ENCODE results near the gene WSB1.
"Not testable (repeated sequence)": the region's sequence is repeated elsewhere in the genome, so short reads cannot be mapped to it uniquely, and the experiment has no call there.

Gene WSB1

DNA sequence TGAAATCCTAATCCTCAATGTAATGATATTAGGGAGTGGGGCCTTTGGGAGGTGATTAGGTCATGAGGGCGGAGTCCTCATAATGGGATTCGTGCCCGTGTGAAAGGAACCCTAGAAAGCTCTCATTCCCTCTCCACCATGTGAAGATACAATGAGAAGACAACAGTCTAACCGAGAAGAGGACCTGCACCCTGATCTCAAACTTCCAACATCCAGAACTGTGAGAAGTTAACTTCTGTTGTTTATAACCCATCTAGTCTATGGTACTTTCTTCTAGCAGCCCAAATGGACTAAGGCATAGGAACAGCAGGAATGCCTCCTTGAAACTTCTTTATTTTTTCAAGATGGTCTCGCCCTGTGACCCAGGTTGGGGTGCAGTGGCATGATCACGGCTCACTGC, 24.7 kb downstream of the WSB1 start:
- no peak for DNase-seq

DNA sequence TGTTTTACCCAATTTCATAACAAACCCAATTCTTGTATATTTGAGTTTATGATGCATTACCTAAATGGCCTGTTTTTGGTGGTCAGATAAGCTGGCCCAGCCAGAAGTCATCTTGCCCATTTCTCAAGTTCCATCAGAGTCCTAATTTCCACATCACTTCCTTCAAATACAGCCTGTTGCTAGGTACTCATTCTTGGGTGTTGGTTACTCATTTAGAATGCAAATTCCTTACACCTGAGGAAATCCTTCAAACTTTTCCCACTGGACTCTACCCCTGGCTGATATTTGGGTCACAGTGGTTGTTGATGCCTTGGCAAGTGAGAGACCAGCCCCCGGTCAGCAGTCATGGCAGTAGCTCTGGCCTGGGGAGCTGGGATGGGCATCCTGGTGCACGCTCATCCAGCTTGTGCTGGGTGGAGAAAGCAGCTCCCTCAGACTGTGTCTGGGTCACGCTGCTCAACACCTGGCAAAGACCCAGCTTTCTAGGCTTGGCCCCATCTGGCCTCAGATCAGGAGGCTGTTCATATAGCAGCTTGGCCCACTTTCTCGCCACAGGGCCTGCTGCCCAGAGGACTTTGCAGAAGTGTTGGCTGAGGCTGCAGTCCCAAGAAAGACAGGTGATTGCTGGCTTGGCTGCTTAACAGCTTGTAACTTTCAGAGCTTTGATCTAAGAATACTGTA, 25.8 kb downstream of the WSB1 start:
- no peak for DNase-seq

DNA sequence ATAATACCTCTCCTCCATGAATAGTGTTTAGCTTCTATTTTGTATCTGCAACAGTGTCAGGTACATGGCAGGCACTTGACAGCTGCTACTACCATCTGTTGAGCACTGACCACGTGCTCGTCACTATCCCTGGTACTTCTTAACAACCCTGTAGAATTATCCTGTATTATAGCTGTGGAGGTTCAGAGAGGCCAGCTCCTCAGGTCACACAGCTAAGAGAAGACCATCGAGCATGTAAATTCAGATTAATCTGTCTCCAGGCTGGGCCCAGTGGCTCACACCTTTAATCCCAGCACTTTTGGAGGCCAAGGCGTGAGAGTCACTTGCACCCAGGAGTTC, 26.3 kb downstream of the WSB1 start:
- DNase-seq: no peak

DNA sequence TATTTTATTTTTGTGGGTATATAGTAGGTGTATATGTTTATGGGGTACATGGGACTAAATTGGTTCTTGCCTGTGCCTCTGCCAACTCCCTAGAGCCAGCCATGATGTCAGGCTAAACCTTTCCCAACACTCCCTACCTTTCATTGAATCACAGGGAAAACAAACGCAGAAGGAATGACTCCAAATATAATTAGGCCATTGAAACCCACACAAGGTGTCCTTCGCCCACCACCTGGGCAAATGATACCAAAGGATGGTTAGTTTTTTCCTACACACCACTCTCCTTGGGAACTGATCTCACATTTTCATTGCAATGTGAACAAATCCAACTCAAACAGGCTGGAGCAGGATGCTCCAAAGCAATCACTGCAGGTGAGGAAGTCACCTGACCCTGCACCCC, 27.5 kb downstream of the WSB1 start:
- no peak for DNase-seq

DNA sequence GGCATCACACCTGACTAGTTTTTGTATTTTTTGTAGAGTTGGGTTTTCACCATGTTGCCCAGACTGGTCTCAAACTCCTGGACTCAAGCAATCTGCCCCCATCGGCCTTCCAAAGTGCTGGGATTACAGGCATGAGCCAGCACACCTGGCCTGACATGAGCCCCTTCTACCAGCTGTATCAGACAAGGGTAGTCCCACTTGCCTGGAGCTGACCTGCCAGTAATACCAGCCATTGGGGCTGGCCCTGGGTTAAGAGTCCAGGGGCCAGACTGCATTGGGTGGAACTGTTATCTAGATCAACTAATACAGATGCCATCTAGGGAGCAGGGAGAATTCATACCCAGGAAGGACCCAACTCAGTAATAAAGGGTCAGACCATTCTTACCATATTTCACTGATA, 28.1 kb downstream of the WSB1 start:
- no peak for DNase-seq

DNA sequence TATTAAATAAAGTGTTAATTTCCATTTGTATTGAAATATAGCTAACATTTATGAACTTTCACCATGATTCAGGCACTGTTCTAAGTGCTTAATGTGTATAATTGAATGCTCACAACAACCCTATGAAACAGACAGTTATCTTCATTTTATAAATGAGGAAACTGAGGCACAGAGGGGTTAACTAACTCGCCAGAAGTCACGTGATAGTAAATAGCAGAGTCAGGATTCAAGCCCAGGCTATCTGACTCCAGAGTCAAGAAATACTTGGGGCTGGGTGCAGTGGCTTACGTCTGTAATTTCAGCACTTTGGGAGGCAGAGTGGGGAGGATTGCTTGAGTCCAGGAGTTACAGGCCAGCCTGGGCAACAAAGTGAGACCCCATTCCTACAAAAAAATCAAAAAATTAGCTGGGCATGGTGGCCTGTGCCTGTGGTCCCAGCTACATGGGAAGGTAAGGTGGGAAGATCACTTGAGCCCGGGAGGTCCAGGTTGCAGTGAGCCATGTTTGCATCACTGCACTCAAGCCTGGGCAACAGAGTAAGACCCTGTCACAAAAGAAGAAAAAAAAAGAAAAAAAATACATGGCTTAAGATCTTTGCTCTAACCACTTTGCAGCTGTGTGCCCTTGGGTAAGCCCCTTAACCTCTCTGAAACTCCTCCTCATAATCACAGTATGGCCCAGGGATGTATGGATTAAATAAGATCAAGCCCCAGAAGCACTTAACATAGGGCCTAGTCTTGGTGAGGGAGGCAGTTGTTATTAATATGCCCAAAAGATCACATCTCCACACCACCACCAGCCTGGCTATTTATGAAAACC, 29.0 kb downstream of the WSB1 start:
- no peak for DNase-seq

DNA sequence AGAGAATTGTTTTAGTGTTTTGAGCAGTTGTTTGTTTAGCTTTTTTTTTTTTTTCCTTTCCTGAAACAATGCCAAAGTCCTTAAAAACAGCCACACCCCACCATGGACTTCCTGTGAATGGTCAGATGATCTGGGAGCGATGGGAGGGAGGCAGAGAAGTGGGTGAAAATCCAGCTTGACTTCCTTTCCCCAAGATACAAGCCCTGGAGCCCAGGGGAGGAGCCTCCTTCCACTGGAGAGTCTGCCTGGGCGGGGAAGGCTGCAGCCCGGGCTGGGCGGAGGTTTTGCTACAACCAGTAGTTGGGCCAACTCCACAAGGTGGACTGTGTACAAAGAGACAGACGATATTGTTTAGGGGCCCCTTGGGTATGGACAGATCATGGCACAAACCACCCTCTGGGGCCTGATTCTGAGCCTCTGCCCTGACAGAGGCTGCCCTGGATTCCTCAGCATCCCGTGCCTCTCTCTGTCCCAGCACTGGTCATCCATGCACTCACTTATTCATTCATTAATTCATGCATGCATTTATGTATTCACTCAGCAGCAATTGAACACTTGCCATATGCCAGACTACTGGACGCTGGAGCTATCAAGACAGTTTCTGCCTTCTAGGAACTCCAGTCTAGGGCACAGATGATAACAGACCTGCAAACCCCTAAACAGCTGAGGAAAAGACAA, 29.8 kb downstream of the WSB1 start:
- DNase-seq: no peak

DNA sequence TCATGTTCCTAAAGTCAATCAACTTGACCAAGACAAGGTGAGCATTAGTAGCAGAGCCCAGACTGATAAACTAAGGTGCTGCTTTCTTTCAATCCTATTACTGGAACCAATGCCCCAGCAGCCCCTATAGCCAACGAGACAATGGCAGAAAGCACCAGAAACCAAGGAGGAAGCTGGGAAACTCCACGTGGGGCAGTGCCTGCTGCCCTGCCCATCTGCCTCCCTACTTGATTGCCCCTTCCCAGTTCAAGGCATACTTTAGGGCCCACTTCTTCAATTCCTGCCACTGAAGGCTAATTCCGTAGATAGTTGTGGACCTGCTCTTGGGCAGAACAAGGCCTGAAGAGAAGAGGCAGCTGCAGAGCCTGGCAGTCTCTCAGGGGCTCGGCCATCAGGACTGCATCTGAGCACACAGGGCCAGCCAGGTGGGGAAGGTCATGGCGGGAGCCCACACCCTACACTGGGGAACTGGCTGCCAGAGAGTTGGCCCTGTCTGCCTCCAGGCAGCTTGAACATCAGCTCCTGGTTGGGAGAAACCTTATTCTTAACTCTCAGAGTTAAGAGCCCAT, 30.9 kb downstream of the WSB1 start:
- no peak for DNase-seq

DNA sequence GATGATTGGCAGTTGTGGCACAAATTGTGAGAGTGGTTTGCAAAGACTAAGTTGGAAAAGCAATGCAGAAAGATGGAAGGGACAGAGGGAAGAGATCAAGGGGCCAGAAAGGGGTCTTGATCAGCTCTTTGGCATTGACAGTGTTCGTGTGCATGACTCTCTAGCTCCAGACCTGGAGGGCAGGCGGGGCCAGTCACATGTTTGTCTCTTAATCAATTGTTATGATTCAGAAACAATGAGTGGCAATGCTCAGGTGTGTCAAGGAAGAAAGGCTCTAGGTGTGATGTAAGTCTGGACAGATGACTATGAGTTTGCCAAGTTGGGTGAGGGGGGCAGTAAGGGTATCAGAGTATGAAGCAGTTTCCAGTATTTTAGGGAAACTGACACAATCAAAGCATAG, 32.1 kb downstream of the WSB1 start:
- no peak for DNase-seq

DNA sequence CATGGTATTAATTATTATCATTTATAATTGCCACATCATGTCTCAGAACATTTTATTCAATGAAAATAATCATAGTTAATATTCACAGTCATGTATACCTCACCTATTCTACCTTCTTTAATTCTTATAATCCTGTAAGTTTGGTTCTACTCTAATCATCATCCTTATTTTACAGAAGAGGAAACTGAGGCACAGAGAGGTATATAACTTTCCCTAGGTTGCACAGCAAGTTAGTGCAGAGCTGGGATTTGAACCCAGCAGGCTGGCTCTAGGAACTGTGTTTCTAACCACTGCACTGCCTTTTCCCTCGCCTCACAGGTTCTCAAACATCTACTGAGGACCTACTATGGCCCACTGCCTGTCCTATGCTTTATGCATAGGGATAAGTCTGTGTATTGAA, 32.7 kb downstream of the WSB1 start:
- DNase-seq: no peak

DNA sequence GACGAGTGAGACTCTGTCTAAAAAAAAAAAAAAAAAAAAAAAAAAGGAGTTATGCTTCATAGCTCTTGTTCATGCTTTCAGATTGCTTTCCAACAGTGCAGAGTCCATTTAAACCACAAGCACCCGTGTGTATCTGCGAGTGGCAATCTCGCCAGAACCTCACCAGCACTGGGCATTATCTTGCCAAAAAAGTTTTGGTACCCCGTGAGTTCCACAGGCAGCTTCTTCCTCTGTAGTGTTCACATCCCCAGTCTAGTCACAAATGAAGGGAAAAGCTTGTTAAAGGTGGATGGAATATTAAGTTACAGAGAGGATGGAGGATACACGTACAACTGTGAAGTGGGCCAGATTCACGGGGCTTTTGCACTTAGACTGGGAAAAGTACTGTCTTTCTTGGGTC, 33.5 kb downstream of the WSB1 start:
- no peak for DNase-seq

DNA sequence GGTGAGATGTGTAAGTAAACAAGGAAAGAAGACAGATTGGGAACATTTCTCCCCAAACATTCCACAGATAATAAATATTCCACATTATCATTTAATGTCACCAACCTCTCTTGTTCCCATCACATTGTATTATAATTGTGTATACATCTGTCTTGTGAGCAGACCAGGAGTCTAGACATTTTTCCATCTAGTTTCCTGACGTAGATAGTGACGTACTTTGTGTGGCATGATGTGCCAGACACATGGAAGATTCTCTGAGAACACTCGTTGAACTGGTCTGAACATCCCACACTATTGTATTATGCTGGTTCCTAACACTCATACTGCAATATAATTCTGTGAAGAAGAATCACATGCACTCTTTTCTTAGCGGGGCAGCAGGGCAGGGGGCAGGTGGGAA, 34.0 kb downstream of the WSB1 start:
- no peak for DNase-seq

DNA sequence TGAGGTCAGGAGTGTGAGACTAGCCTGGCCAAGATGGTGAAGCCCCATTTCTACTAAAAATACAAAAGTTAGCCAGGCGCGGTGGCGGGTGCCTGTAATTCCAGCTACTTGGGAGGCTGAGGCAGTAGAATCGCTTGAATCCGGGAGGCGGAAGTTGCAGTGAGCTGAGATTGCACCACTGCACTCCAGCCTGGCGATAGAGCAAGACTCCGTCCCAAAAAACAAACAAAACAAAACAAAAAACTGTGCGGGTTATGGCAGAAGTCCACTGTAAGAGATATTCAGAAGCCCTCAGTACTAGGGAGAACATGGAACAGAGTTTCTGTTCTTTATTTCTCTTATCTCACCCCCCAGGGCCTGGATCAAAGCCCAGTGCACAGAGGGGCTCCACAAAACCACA, 34.8 kb downstream of the WSB1 start:
- not testable (repeated sequence) for DNase-seq

DNA sequence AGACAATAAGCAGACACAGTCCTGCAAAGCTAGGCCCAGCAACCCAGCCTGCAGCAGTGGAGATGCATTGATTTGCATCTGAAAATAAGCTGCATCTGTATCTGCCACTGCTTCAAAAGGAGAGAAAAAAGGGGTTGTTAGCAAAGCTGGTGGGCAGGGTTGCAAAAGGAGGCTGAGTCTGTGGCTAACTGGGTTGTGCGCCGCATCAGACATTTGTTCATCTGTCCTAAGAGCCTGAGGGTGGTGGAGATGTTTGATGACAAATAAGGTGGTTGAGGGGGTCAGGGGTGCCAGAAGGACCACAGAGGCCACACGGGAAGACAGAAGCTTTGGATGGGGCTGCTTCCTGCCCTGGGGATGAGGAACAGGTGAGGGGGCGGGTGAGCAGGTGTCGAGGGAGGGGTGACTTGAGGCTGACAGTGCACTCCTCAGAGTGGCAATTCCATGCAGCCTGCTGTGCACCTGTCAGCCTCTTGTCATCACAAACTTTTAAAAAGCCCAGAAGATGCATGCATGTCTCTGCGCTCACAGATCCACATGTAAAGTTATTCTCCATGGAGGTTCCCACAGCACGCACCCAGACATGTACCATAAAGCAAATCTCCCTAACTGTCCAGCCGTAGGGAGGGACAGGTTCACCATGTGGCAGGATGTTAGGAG, 35.4 kb downstream of the WSB1 start:
- DNase-seq: no peak

DNA sequence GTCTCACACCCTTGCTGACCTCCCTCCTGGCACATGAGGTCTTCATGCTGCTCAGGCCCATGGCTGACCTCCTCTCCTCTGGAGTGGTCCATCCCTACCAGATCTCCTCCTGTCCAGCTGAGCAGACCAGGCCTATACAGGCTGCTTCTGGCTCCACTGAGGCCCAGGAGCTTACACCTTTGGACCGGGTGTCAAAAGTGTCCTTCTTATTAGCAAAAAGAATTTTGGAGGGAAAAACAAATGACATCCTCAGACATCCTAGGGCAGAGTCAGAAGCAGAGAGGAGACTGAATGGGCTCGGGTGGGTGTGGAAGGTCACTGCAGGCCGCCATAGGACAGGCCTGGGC, 38.1 kb downstream of the WSB1 start:
- DNase-seq: no peak

DNA sequence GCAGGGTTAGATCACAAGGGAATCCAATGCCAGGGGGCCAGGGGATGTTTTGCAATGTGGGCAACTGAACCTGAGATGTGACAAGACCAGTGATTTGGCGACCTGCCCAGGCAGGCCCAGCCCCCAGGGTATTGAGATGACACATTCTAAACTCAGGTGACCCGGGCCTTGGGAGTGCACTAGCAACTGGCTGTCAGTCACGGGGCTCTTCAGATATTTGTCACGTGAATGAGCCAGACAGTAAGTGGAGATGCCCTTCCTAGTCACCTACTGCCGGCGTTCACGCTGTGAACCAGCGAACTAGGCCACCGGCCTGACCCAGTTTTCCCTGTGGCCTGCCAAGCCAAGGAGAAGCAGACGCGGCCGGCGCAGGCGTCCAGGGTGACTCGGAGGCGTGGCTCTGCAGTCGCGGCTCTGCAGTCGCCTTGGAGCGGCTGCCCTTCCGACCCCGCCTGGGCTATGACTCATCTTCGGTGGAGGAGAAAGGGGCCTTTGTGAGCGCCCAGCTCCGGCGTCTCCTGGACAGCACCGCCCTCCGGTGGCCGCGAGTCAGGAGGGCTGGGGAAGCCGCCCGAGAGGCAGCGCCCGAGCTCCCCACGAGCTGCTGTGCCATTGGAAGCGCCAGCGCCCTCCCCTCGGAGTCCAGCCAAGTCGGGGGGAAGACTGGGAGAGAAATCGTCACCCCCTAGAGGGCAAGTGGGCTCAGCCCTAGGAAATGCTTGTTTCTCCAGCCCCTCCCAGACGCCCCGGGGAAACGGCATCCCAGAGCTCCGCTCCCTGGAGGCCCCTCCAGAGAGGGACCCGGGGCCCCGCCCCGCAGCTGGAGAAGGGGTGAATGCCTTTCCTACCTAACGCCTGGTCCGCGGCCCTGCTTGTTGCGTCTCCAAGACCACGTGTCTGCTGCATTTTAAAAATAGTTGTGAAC, 38.8 kb downstream of the WSB1 start:
- peak; percentile 96 for DNase-seq

DNA sequence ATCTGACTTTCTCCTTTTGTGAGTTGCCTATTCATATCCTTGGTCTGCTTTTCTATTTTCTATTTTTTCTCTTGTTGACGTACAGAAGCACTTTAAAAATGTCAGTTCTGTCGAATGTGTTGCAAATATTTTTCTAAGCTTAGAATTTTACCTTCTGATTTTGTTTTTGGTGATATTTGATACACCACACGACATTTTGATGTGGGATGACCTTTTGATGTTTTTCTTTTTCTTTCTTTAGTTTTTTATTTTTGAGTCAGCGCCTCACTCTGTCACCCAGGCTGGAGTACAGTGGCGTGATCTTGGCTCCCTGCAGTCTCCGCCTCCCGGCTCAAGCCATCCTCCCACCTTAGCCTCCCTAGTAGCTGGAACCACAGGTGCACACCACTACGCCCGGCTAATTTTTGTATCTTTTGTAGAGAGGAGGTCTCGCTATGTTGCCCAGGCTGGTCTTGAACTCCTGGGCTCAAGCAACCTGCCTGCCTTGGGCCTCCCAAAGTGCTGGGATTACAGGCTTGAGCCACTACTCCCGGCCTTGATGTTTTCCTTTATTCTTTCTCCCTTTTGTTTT, 39.6 kb downstream of the WSB1 start:
- DNase-seq: no peak

DNA sequence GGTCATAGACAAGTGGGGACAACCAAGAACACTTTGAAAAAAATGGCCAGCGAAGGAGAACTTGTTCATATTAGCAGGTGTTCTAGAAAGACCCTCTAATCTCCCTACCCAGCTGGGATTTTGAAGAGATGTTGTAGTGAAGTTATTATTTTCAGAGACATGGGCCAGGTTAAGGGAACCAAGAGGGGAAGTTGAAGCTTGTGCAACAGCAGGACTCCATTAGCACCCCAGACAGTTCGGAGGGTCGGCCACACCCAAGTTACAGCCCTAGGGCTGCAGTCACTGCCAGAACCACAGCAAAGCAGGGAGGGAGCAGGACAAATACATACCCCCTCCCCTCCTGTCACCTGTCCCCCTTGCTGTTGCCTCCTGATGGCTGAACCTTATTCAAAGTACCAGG, 42.3 kb downstream of the WSB1 start:
- no peak for DNase-seq

DNA sequence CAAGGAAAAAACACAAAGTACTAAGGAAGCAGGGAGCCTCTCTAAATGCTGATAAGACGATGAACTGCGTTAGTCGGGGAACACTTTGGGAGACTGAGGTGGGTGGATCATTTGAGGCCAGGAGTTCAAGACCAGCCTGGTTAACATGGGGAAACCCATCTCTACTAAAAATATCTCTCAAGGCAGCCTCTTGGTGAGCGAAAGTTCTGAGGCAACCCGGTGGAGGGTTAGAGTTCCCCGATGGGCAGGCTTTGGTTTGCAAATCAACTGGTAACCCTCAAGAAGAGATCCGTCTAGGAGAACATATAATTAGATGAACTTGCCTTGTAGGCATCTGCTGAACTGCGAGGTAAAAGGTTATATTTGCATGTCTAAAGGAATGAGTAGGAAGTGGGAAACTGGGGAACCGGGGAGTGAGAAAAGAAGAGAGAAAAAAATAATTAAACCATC, 44.6 kb downstream of the WSB1 start:
- DNase-seq: no peak

DNA sequence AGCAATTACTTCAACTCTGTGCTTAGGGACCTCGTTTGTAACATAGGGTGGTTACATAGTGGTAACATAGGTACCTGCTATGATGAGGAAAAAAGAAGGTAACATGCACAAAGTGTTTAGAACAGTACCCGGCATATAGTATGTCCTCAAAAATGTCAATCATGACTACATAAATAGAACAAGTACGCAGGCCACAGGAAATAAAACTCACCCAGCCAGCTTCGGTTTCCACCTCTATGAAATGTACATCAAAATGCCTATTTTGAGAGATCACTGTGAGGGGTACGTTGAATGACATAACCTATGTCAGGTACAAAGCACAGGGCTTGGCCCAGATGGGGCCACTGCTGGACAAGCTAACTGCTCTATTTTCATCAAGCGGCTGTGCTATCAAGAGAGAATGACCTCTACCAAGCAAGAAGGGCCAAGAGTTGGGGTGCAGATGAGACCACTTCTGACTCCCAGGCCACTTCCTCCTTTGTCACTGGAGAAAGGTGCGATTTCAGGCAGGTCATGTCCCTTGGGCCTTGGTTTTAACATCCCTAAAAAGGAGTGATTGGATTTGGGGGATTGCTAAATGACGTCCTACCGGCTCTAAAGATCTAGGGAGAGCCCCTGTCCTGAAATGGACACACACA, 45.4 kb downstream of the WSB1 start:
- DNase-seq: no peak

DNA sequence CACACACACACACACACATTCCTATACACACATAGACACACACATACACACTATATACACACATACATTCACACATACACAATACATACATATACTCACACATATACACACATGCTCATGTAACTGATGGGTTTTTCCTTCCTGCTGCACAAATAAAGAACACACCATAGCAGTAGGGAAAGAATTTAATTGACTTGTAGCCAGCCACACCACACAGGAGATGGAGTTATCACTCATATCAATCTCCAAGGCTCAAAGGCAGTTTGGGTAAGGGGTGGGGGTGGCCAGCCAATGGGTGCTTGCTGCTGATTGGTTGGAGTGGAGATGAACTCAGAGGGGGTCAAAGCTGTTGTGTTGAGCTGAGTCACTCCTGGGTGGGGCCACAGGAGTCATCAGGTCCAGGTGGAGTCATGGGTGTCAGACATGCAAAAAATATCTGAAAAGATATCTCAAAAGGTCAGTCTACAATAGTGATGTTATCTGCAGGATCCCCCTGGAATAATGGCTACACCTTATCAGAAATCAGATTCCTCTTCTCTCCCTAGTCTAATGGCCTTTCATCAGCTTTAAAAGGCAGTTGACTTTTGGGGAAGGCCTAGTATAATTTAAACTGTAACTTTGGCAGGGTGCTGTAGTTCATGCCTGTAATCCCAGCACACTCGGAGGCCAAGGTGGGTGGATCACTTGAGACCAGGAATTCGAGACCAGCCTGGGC, 46.1 kb downstream of the WSB1 start:
- DNase-seq: peak; percentile 72

All from NK-92 treated with Interleukin-12 subunit alpha and Interleukin-12 subunit beta, amount 100 ng/mL, for 24 hours (cell line).